AG04449 (cell line): ENCODE measurements around the gene ZCWPW1.
"Not testable (repeated sequence)": the region's sequence is repeated elsewhere in the genome, so short reads cannot be mapped to it uniquely, and the experiment has no call there.

Experiments
- CTCF ChIA-PET: fragments of 350-600 bp; formaldehyde crosslinking; extraction: SDS; loops from one replicate; lab custom pipeline; 2021; ENCODE audit warnings: antibody characterized with exemption; lab: Yijun Ruan, JAX
- POLR2A ChIA-PET: fragments of 400-600, 350-600 bp; formaldehyde crosslinking; extraction: SDS; loops from one replicate; lab custom pipeline; 2020; ENCODE audit warnings: antibody characterized with exemption, inconsistent platforms; lab: Yijun Ruan, JAX
- DNase-seq: peaks from one replicate; pipeline ENCODE4 v3.0.0-alpha.2; 2010; ENCODE audit warnings: low read depth, low spot score
- H3K4me3 ChIP-seq: 2 replicates; pipeline ENCODE4 v1.5.1; 2011; ENCODE audit warnings: low read depth, mild to moderate bottlenecking, control low read depth, low read length
- CTCF ChIP-seq: IDR thresholded peaks from one replicate; pipeline ENCODE4 v1.5.1; 2011; ENCODE audit warnings: mild to moderate bottlenecking, moderate library complexity, low read length, control low read depth, inconsistent platforms; ENCODE audit not compliant: insufficient read depth; ENCODE audit errors: missing control alignments

ZCWPW1 gene

GRCh38 chr7:100457033-100457432 lies 28.5 kb upstream of the ZCWPW1 start:
- CTCF ChIA-PET: interaction anchor here (0.8 to 4.1 kb wide), 3 partner anchors 8 to 103 kb away, joined by 3 to 28 read pairs (median 3); partner anchors contain the start of gene SPACDR
- no peak for TF ChIP-seq CTCF
- POLR2A ChIA-PET: interaction anchor here (2.1 kb wide), 1 partner anchor 9 kb away, joined by 4 read pairs; no protein-coding TSS in a partner anchor
- no peak overlapping the region for H3K4me3 ChIP-seq
- no peak for DNase-seq

GRCh38 chr7:100456562-100456961 lies 28.1 kb upstream of the ZCWPW1 start:
- CTCF ChIA-PET: interaction anchor here (0.8 to 4.1 kb wide), 6 partner anchors 8 to 107 kb away, joined by 3 to 28 read pairs (median 8); partner anchors contain the start of gene SPACDR
- POLR2A ChIA-PET: interaction anchor here (2.1 kb wide), 1 partner anchor 9 kb away, joined by 4 read pairs; no protein-coding TSS in a partner anchor
- no peak overlapping the region for H3K4me3 ChIP-seq
- no peak for TF ChIP-seq CTCF
- DNase-seq: no peak

- H3K4me3 ChIP-seq: no peak overlapping the region
- ChIA-PET POLR2A (interaction anchor here (1.5 kb wide), 1 partner anchor 26 kb away, joined by 9 read pairs; the partner anchor contains the start of gene MEPCE), CTCF (interaction anchor here (1.2 to 4.1 kb wide), 11 partner anchors 9 to 237 kb away, joined by 3 to 28 read pairs (median 9); partner anchors contain the start of gene SPACDR)
- no peak for DNase-seq
- TF ChIP-seq CTCF: no peak
Measured at GRCh38 chr7:100455206-100455605, 26.7 kb upstream of the ZCWPW1 start.

GRCh38 chr7:100453854-100454253 lies 25.4 kb upstream of the ZCWPW1 start:
- DNase-seq, POLR2A ChIA-PET, H3K4me3 ChIP-seq: not testable (repeated sequence)
- CTCF ChIA-PET: interaction anchor here (0.9 to 4.1 kb wide), 8 partner anchors 9 to 135 kb away, joined by 3 to 28 read pairs (median 4); partner anchors contain the start of gene SPACDR

- H3K4me3 ChIP-seq: no peak overlapping the region
- no peak for DNase-seq
- TF ChIP-seq CTCF: no peak
- CTCF ChIA-PET: interaction anchor here (1.0 to 3.6 kb wide), 3 partner anchors 8 to 16 kb away, joined by 3 to 15 read pairs (median 4); partner anchors contain the start of gene SPACDR
- POLR2A ChIA-PET: no interaction called here
Measured at GRCh38 chr7:100452513-100452912, 24.0 kb upstream of the ZCWPW1 start.

- no peak for DNase-seq
- H3K4me3 ChIP-seq: no peak overlapping the region
- ChIA-PET POLR2A (interaction anchor here (1.3 kb wide), 1 partner anchor 20 kb away, joined by 5 read pairs; the partner anchor contains the start of gene MEPCE), CTCF (interaction anchor here (1.0 to 3.6 kb wide), 8 partner anchors 9 to 114 kb away, joined by 4 to 21 read pairs (median 11); no protein-coding TSS in a partner anchor)
- no peak for TF ChIP-seq CTCF
Measured at GRCh38 chr7:100449190-100449795, 20.8 kb upstream of the ZCWPW1 start.

- H3K4me3 ChIP-seq, POLR2A ChIA-PET, DNase-seq: not testable (repeated sequence)
- CTCF ChIA-PET: interaction anchor here (0.8 to 4.1 kb wide), 3 partner anchors 22 to 244 kb away, joined by 3 to 22 read pairs (median 13); no protein-coding TSS in a partner anchor
Measured at GRCh38 chr7:100447363-100447762, 18.9 kb upstream of the ZCWPW1 start.
